ENCODE results near the gene PTPRK. TPM values are rescaled to one million over a fixed set of nuclear protein-coding genes. Genes with fewer than 3 reads are reported as not detected.

PTPRK gene
- polyA plus RNA-seq, 1 experiment, result 37.8 TPM

- Histone ChIP-seq H3K4me3 (ENCODE audit: low read depth, low read length) (no peak overlapping the region), H3K27ac (ENCODE audit: low read depth, low read length) (no peak overlapping the region), H3K27me3 (ENCODE audit: control insufficient read depth, insufficient read depth, low read length) (no peaks in the 10 kb centered on the region), H3K9me3 (ENCODE audit: control insufficient read depth, insufficient read depth, low read length) (peaks cover 10% of the 10 kb centered on the region)
- ChIA-PET CTCF (no interaction called here), POLR2A (no interaction called here)
- DNase-seq (ENCODE audit: low read depth, low spot score), result no peak
- TF ChIP-seq, protein P1, sequence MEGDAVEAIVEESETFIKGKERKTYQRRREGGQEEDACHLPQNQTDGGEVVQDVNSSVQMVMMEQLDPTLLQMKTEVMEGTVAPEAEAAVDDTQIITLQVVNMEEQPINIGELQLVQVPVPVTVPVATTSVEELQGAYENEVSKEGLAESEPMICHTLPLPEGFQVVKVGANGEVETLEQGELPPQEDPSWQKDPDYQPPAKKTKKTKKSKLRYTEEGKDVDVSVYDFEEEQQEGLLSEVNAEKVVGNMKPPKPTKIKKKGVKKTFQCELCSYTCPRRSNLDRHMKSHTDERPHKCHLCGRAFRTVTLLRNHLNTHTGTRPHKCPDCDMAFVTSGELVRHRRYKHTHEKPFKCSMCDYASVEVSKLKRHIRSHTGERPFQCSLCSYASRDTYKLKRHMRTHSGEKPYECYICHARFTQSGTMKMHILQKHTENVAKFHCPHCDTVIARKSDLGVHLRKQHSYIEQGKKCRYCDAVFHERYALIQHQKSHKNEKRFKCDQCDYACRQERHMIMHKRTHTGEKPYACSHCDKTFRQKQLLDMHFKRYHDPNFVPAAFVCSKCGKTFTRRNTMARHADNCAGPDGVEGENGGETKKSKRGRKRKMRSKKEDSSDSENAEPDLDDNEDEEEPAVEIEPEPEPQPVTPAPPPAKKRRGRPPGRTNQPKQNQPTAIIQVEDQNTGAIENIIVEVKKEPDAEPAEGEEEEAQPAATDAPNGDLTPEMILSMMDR (IDR thresholded peaks at IDR 0.05; ENCODE audit: low read depth, low read length), result no peak
Observed at GRCh38 chr6:128417698-128418097, 102.7 kb downstream of the PTPRK start.

GRCh38 chr6:128415387-128415786 lies 105.0 kb downstream of the PTPRK start:
- H3K27me3 ChIP-seq (ENCODE audit: control insufficient read depth, insufficient read depth, low read length), result no peaks in the 10 kb centered on the region
- TF ChIP-seq, protein P1 (IDR thresholded peaks at IDR 0.05; ENCODE audit: low read depth, low read length), result no peak
- no peak overlapping the region for H3K4me3 ChIP-seq (ENCODE audit: low read depth, low read length)
- ChIA-PET CTCF (interaction anchor here (0.7 kb wide), 1 partner anchor 110 kb away, joined by 5 read pairs; no protein-coding TSS in a partner anchor), POLR2A (no interaction called here)
- no peak overlapping the region for H3K27ac ChIP-seq (ENCODE audit: low read depth, low read length)
- DNase-seq (ENCODE audit: low read depth, low spot score), result no peak
- H3K9me3 ChIP-seq (ENCODE audit: control insufficient read depth, insufficient read depth, low read length), result peaks cover 10% of the 10 kb centered on the region

- peaks cover 10% of the 10 kb centered on the region for H3K9me3 ChIP-seq (ENCODE audit: control insufficient read depth, insufficient read depth, low read length)
- no peak for DNase-seq (ENCODE audit: low read depth, low spot score)
- TF ChIP-seq, protein P1 (IDR thresholded peaks at IDR 0.05; ENCODE audit: low read depth, low read length), result no peak
- no peak overlapping the region for H3K4me3 ChIP-seq (ENCODE audit: low read depth, low read length)
- POLR2A ChIA-PET, result no interaction called here
- no peaks in the 10 kb centered on the region for H3K27me3 ChIP-seq (ENCODE audit: control insufficient read depth, insufficient read depth, low read length)
- H3K27ac ChIP-seq (ENCODE audit: low read depth, low read length), result no peak overlapping the region
- CTCF ChIA-PET, result interaction anchor here (0.6 to 0.7 kb wide), 2 partner anchors 17 to 110 kb away, joined by 3 to 5 read pairs; no protein-coding TSS in a partner anchor
Observed at GRCh38 chr6:128414943-128415342, 105.5 kb downstream of the PTPRK start.

GRCh38 chr6:128413291-128413690 lies 107.1 kb downstream of the PTPRK start:
- no peak overlapping the region for H3K27ac ChIP-seq (ENCODE audit: low read depth, low read length)
- 0 out of 2 replicates have a peak, but pooled peaks cover 2% of the 10 kb centered on the region for H3K9me3 ChIP-seq (ENCODE audit: control insufficient read depth, insufficient read depth, low read length)
- H3K4me3 ChIP-seq (ENCODE audit: low read depth, low read length), result no peak overlapping the region
- no peaks in the 10 kb centered on the region for H3K27me3 ChIP-seq (ENCODE audit: control insufficient read depth, insufficient read depth, low read length)
- ChIA-PET CTCF (interaction anchor here (0.5 kb wide), 1 partner anchor 92 kb away, joined by 3 read pairs; no protein-coding TSS in a partner anchor), POLR2A (no interaction called here)
- TF ChIP-seq, protein P1 (IDR thresholded peaks at IDR 0.05; ENCODE audit: low read depth, low read length), result no peak
- no peak for DNase-seq (ENCODE audit: low read depth, low spot score)

DNA sequence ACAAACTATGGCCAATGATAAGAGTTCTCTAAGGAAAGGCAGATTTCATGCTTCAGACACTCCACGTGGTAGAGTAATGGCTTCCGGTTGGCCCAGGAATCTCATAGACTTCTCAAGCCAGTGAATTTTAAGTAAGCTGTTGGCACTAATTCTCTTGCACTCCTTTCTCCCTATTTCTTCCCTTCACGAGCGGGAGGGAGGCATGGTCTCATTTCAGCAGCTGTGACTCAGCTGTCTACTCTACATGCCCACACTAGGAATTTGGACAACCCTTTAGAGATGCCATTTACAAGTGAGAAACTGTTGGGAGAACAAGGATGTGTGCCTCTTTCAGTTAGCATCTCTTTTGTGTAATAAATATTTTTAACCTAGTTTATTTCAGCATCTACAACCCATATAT lies 107.7 kb downstream of the PTPRK start:
- Histone ChIP-seq H3K4me3 (ENCODE audit: low read depth, low read length) (no peak overlapping the region), H3K9me3 (ENCODE audit: control insufficient read depth, insufficient read depth, low read length) (no peaks in the 10 kb centered on the region), H3K27ac (ENCODE audit: low read depth, low read length) (no peak overlapping the region), H3K27me3 (ENCODE audit: control insufficient read depth, insufficient read depth, low read length) (no peaks in the 10 kb centered on the region)
- no peak for DNase-seq (ENCODE audit: low read depth, low spot score)
- CTCF ChIA-PET, result interaction anchor here (0.5 kb wide), 1 partner anchor 93 kb away, joined by 3 read pairs; no protein-coding TSS in a partner anchor
- TF ChIP-seq, protein P1 (IDR thresholded peaks at IDR 0.05; ENCODE audit: low read depth, low read length), result no peak
- POLR2A ChIA-PET, result no interaction called here
